GM23338 (cell line): ENCODE results near the gene GLI3. TPM values are rescaled to one million over a fixed set of nuclear protein-coding genes. Genes with fewer than 3 reads are reported as not detected.

Source experiments
- ATAC-seq: fragments of 200-7000 bp; cut with Tn5 transposase; 3 replicates; pipeline ENCODE4 v1.9.1; 2020
- DNase-seq: peaks from one replicate; pipeline ENCODE4 v3.0.0-alpha.2; 2015; ENCODE audit warnings: low spot score
- H2AFZ ChIP-seq: fragments of 200-600 bp; sonication (generic); 2 replicates; pipeline ENCODE4 v1.8.0; 2016; ENCODE audit warnings: antibody characterized with exemption, mild to moderate bottlenecking, moderate library complexity
- H3F3A ChIP-seq: fragments of 200-600 bp; sonication (generic); replicated peaks from 2 replicates; pipeline ENCODE4 v1.8.0; 2017; ENCODE audit warnings: antibody characterized with exemption, mixed run types, low read depth
- H3K27ac ChIP-seq: fragments of 200-600 bp; sonication (generic); 2 replicates; pipeline ENCODE4 v1.6.1; 2016; ENCODE audit warnings: low read depth
- H3K27me3 ChIP-seq: fragments of 200-600 bp; sonication (generic); 2 replicates; pipeline ENCODE4 v1.8.0; 2016; ENCODE audit warnings: mild to moderate bottlenecking, mixed run types, moderate library complexity; ENCODE audit not compliant: insufficient read depth
- H3K36me3 ChIP-seq: fragments of 200-600 bp; sonication (generic); 2 replicates; pipeline ENCODE4 v1.8.0; 2016; ENCODE audit warnings: mild to moderate bottlenecking; ENCODE audit not compliant: insufficient read depth
- H3K4me1 ChIP-seq: fragments of 200-600 bp; sonication (generic); 2 replicates; pipeline ENCODE4 v1.8.0; 2016; ENCODE audit warnings: mild to moderate bottlenecking, moderate library complexity; ENCODE audit not compliant: insufficient read depth
- H3K4me2 ChIP-seq: fragments of 200-600 bp; sonication (generic); 2 replicates; pipeline ENCODE4 v1.7.1; 2017; ENCODE audit warnings: mixed run types
- H3K4me3 ChIP-seq: fragments of 200-600 bp; sonication (generic); 2 replicates; pipeline ENCODE4 v1.6.1; 2016; ENCODE audit warnings: mixed run types
- H3K79me2 ChIP-seq: fragments of 200-600 bp; sonication (generic); replicated peaks from 2 replicates; pipeline ENCODE4 v1.8.0; 2017; ENCODE audit warnings: mild to moderate bottlenecking; ENCODE audit not compliant: insufficient read depth
- H3K9me2 ChIP-seq: fragments of 200-600 bp; sonication (generic); 2 replicates; pipeline ENCODE4 v1.8.0; 2017; ENCODE audit not compliant: insufficient read depth
- H4K20me1 ChIP-seq: fragments of 200-600 bp; sonication (generic); replicated peaks from 2 replicates; pipeline ENCODE4 v1.8.0; 2017; ENCODE audit warnings: mild to moderate bottlenecking; ENCODE audit not compliant: insufficient read depth
- H3K27ac Mint-ChIP-seq: 2 replicates; pipeline ENCODE4 v1.8.0; 2020; ENCODE audit warnings: inconsistent platforms, mild to moderate bottlenecking, moderate library complexity, mixed read lengths
- H3K27me3 Mint-ChIP-seq: 3 replicates; pipeline ENCODE4 v1.8.0; 2022; ENCODE audit warnings: low read depth, mild to moderate bottlenecking, moderate library complexity, mixed read lengths, inconsistent platforms; ENCODE audit not compliant: insufficient read depth, poor library complexity
- H3K36me3 Mint-ChIP-seq: 3 replicates; pipeline ENCODE4 v1.8.0; 2021; ENCODE audit warnings: low read depth, mild to moderate bottlenecking, inconsistent platforms, moderate library complexity, mixed read lengths
- H3K4me1 Mint-ChIP-seq: 3 replicates; pipeline ENCODE4 v1.8.0; 2020; ENCODE audit warnings: mild to moderate bottlenecking, inconsistent platforms, mixed read lengths
- H3K4me3 Mint-ChIP-seq: 3 replicates; pipeline ENCODE4 v1.8.0; 2021; ENCODE audit warnings: moderate library complexity, mild to moderate bottlenecking, inconsistent platforms, mixed read lengths
- H3K9me3 Mint-ChIP-seq: 3 replicates; pipeline ENCODE4 v1.8.0; 2020; ENCODE audit warnings: moderate library complexity, mild to moderate bottlenecking, inconsistent platforms, mixed read lengths
- CREB1 ChIP-seq: fragments of 250-450 bp; sonication (Bioruptor Pico); IDR thresholded peaks from 2 replicates; pipeline ENCODE4 v1.5.0; 2020; ENCODE audit warnings: low read depth, mild to moderate bottlenecking, moderate library complexity
- EZH2 ChIP-seq: fragments of 200-600 bp; sonication (generic); IDR thresholded peaks from one replicate; pipeline ENCODE4 v1.8.0; 2017; ENCODE audit warnings: antibody characterized with exemption, mild to moderate bottlenecking, low read depth; ENCODE audit not compliant: unreplicated experiment
- JUNB ChIP-seq: IDR thresholded peaks from one replicate; pipeline ENCODE4 v1.6.1; 2016; ENCODE audit warnings: antibody characterized with exemption; ENCODE audit not compliant: unreplicated experiment
- STAT1 ChIP-seq: IDR thresholded peaks from one replicate; pipeline ENCODE4 v1.6.1; 2016; ENCODE audit warnings: antibody characterized with exemption; ENCODE audit not compliant: unreplicated experiment
- ZNF114 ChIP-seq: fragments of 250-450 bp; sonication (Bioruptor Pico); IDR thresholded peaks from 2 replicates; pipeline ENCODE4 v1.5.0; 2020; ENCODE audit warnings: mild to moderate bottlenecking, moderate library complexity
- polyA plus RNA-seq: library from polyadenylated mRNA; unstranded; fragments of >200 nt; fragmentation: Nextera tagmentation; extraction: Ambion mirVana; gene quantifications from 2 replicates; pipeline ENCODE4 v1.2.1, GENCODE V29; 2016
- total RNA-seq: library from RNA; depleted of rRNA; stranded (reverse); fragments of >200 nt; shearing (Covaris generic); gene quantifications from 2 replicates; pipeline ENCODE4 v1.2.3, GENCODE V29; 2014
- TF ChIP-seq, protein P1 (sequence below), 2 experiments: fragments of 200-600 bp in 1 of 2; sonication (generic) in 1 of 2; conservative IDR thresholded peaks; 2 replicates each; pipeline versions ENCODE4 v1.5.1 to v1.6.1; 2016 to 2017; ENCODE audit warnings: antibody characterized with exemption in 2 of 2, low read depth in 2 of 2, mild to moderate bottlenecking in 2 of 2, moderate library complexity in 1 of 2
- TF ChIP-seq, protein P2 (sequence below): IDR thresholded peaks from 2 replicates; pipeline ENCODE4 v1.6.1; 2016; ENCODE audit warnings: antibody characterized with exemption

GLI3 gene
- total and polyA plus RNA-seq, 2 experiments from 2014 or later, result 16.1 to 17.9 TPM

DNA sequence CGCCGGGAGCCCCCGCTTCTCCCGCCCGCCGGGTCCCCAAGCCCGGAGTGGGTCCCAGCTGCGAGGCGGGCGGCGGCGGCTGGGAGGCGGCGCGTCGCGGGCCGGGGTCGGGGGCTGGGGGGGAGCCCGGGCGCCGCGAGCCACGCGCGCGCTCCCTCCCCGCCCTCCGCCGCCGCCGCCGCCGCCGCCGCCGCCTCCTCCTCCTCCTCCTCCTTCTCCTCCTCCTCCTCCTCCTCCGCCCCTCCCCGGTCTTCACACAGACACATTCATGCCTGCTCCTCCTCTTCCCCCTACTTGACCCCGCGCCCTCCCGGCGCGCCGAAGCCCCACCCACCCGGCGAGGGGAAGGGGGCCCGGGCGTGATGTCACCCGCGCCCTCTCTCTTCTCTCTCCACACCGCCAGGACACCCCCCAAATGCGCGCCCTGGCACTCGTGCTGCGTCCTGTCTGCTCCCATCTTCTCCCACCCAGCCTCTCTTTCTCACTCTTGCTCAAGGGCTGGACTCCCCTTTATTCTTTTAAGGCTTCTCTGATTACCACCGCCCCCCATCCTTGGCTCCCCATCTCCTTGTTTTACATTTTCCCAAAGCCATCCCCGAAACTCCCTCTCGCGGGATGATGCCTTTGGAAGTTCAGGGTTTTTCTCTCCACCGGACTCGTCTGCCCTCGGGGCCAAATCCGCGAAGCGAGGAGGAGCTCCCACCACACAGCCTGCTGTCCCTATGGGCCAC lies 967 bp upstream of the GLI3 start:
- H3K4me3 ChIP-seq, result peak overlapping the region; percentile 83
- H3K27ac Mint-ChIP-seq, result peak overlapping the region; percentile 91
- peaks cover 33% of the 10 kb centered on the region for H3K79me2 ChIP-seq
- H3K4me1 ChIP-seq, result peaks cover 40% of the 10 kb centered on the region
- H3F3A ChIP-seq, result no peaks in the 10 kb centered on the region; the same call in 1 of the 2 replicates
- no peaks in the 10 kb centered on the region for H4K20me1 ChIP-seq
- no peaks in the 10 kb centered on the region; the same call in 2 of the 3 replicates for H3K9me3 Mint-ChIP-seq
- TF ChIP-seq EZH2 (peak; percentile 13), STAT1 (no peak), CREB1 (CRISPR knock-in tag) (peak; percentile 77), ZNF114 (CRISPR knock-in tag) (no peak)
- TF ChIP-seq, protein P1, sequence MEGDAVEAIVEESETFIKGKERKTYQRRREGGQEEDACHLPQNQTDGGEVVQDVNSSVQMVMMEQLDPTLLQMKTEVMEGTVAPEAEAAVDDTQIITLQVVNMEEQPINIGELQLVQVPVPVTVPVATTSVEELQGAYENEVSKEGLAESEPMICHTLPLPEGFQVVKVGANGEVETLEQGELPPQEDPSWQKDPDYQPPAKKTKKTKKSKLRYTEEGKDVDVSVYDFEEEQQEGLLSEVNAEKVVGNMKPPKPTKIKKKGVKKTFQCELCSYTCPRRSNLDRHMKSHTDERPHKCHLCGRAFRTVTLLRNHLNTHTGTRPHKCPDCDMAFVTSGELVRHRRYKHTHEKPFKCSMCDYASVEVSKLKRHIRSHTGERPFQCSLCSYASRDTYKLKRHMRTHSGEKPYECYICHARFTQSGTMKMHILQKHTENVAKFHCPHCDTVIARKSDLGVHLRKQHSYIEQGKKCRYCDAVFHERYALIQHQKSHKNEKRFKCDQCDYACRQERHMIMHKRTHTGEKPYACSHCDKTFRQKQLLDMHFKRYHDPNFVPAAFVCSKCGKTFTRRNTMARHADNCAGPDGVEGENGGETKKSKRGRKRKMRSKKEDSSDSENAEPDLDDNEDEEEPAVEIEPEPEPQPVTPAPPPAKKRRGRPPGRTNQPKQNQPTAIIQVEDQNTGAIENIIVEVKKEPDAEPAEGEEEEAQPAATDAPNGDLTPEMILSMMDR (conservative IDR thresholded peaks at IDR 0.05; ENCODE audit: low read depth in 2 of 2), result no peak
- H3K27me3 Mint-ChIP-seq, result peaks cover 28% of the 10 kb centered on the region
- DNase-seq (peak; percentile 85), ATAC-seq (peak; percentile 30)
- H3K4me2 ChIP-seq, result peak overlapping the region; percentile 98
- H3K4me1 Mint-ChIP-seq, result peaks cover 53% of the 10 kb centered on the region
- peak overlapping the region; percentile 95 for H3K27ac ChIP-seq
- H3K4me3 Mint-ChIP-seq, result peak overlapping the region; percentile 95
- H2AFZ ChIP-seq, result peak overlapping the region; percentile 86
- peaks cover 45% of the 10 kb centered on the region for H3K27me3 ChIP-seq
- H3K9me2 ChIP-seq, result no peaks in the 10 kb centered on the region
- no peaks in the 10 kb centered on the region; the same call in 2 of the 3 replicates for H3K36me3 Mint-ChIP-seq
- H3K36me3 ChIP-seq, result no peaks in the 10 kb centered on the region

DNA sequence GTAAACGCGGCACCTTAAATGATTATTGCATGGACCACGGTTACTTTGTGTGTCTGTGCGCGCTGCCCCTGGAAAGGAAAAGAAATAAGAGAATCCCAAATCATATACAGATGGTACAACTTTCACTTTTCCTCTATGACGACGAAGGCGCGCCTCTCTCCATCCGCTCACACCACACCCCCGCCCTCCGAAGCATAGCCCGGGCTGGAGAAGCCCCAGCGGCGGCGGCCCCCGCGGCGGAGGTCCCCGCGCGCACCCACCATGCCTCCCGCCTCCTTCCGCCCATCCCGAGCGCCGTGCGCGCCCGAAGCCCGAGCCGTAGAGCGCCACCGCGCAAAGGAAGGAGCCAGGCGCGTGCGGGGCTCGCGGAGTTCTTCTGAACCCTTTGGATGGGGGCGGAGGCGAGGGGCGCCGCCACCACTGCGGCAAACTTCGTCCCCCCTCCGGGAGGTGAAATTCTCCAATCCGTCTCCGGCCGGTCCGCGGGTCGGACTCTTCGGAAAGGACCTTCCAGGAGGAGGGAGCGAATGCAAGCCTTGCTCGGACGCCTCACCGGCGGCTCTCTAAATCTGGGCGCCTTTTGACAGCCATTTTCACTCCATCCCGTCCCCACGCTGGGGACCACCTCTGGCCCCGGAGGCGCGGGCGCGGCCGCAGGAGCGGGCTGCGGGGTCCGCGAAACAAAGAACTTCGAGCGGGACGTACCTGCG lies 588 bp downstream of the GLI3 start:
- H4K20me1 ChIP-seq, result no peaks in the 10 kb centered on the region
- no peaks in the 10 kb centered on the region for H3K36me3 ChIP-seq
- peak overlapping the region; percentile 70; the same call in 1 of the 2 replicates for H2AFZ ChIP-seq
- H3K9me3 Mint-ChIP-seq, result no peaks in the 10 kb centered on the region; the same call in 2 of the 3 replicates
- H3K4me1 ChIP-seq, result peaks cover 55% of the 10 kb centered on the region
- peaks cover 49% of the 10 kb centered on the region for H3K79me2 ChIP-seq
- TF ChIP-seq, protein P2, sequence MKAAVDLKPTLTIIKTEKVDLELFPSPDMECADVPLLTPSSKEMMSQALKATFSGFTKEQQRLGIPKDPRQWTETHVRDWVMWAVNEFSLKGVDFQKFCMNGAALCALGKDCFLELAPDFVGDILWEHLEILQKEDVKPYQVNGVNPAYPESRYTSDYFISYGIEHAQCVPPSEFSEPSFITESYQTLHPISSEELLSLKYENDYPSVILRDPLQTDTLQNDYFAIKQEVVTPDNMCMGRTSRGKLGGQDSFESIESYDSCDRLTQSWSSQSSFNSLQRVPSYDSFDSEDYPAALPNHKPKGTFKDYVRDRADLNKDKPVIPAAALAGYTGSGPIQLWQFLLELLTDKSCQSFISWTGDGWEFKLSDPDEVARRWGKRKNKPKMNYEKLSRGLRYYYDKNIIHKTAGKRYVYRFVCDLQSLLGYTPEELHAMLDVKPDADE, result peak; percentile 9; the same call in 1 of the 2 replicates
- no peak for TF ChIP-seq JUNB
- peaks cover 39% of the 10 kb centered on the region for H3K27me3 ChIP-seq
- H3K27ac ChIP-seq, result no peak overlapping the region
- no peaks in the 10 kb centered on the region for H3K9me2 ChIP-seq
- DNase-seq (peak; percentile 80), ATAC-seq (peak; percentile 54)
- H3K36me3 Mint-ChIP-seq, result peaks cover under 1% of the 10 kb centered on the region; the same call in 2 of the 3 replicates
- no peaks in the 10 kb centered on the region; the same call in 1 of the 2 replicates for H3F3A ChIP-seq
- H3K4me1 Mint-ChIP-seq, result peaks cover 67% of the 10 kb centered on the region
- no peak overlapping the region for H3K27ac Mint-ChIP-seq
- peak overlapping the region; percentile 83 for H3K4me3 ChIP-seq
- peak overlapping the region; percentile 90 for H3K4me3 Mint-ChIP-seq
- peak overlapping the region; percentile 88 for H3K4me2 ChIP-seq
- peaks cover 28% of the 10 kb centered on the region for H3K27me3 Mint-ChIP-seq
